Right lobe of liver (tissue), 4 donors: Measurements from ENCODE around the gene UAP1L1.

Source experiments
- CTCF ChIP-seq, 4 donors: fragments of 200-600 bp in 3 of 4; fragments of 450-650 bp in 1 of 4; IDR thresholded peaks; one replicate each; pipeline versions ENCODE4 v1.5.1 to v1.8.0; 2016 to 2022; ENCODE audit warnings: antibody characterized with exemption in 4 of 4, mild to moderate bottlenecking in 2 of 4
- POLR2A ChIP-seq: fragments of 450-650 bp; IDR thresholded peaks from one replicate; pipeline ENCODE4 v1.6.1; 2017; ENCODE audit warnings: antibody characterized with exemption, mild to moderate bottlenecking
- donor health status: DM: no; HTN: no; CAD: no.
- donor health status: DM: no; HTN: no; CAD: no.
- donor health status: DM: no; HTN: yes; CAD: no.

- no peak for TF ChIP-seq CTCF (IDR thresholded peaks at IDR 0.05)
- TF ChIP-seq POLR2A = no peak
These were observed 34.3 kb upstream of the UAP1L1 start for GRCh38 chr9:137042751-137043727.
